Gastrocnemius medialis (tissue), 4 donors: Measurements from ENCODE around the gene SPATS2L. TPM values are rescaled to one million over a fixed set of nuclear protein-coding genes. Genes with fewer than 3 reads are reported as not detected.
A peak's percentile ranks its signal among the peaks of the same experiment; 100 is the strongest.

Experiments
- ATAC-seq, 2 donors: fragments of 150-250 bp; one replicate each; pipeline ENCODE4 v1.9.1; 2016
- DNase-seq, 2 donors: peaks; one replicate each; pipeline ENCODE4 v3.0.0-alpha.2; 2019
- H3K27ac ChIP-seq, 4 donors: fragments of 200-600 bp; sonication (generic); 1 replicate in 1 of 4; 2 replicates in 3 of 4; pipeline ENCODE4 v1.5.1; 2016 to 2018; ENCODE audit warnings: mild to moderate bottlenecking in 2 of 4, moderate library complexity in 1 of 4
- H3K27me3 ChIP-seq, 3 donors: fragments of 200-600 bp; sonication (generic) in 2 of 3; 1 replicate in 1 of 3; 2 replicates in 2 of 3; pipeline versions ENCODE4 v1.5.1 to v1.6.0; 2016 to 2019; ENCODE audit warnings: mild to moderate bottlenecking in 1 of 3, moderate library complexity in 1 of 3
- H3K36me3 ChIP-seq, 2 donors: fragments of 200-600 bp; sonication (generic) in 1 of 2; one replicate each; pipeline ENCODE4 v1.5.1; 2017 to 2018
- H3K4me1 ChIP-seq, 2 donors: fragments of 200-600 bp; sonication (generic) in 1 of 2; one replicate each; pipeline ENCODE4 v1.5.1; 2016 to 2017; ENCODE audit warnings: mild to moderate bottlenecking in 2 of 2
- H3K4me3 ChIP-seq, 4 donors: fragments of 200-600 bp; sonication (generic) in 3 of 4; 1 replicate in 1 of 4; 2 replicates in 3 of 4; pipeline ENCODE4 v1.5.1; 2016 to 2019; ENCODE audit warnings: mild to moderate bottlenecking in 2 of 4
- H3K9me3 ChIP-seq, 3 donors: fragments of 200-600 bp; sonication (generic) in 2 of 3; 1 replicate in 1 of 3; 2 replicates in 2 of 3; pipeline ENCODE4 v1.5.1; 2016 to 2019
- CTCF ChIP-seq, 5 experiments: fragments of 450-650 bp in 3 of 5; fragments of 200-600 bp in 2 of 5; sonication (generic) in 2 of 5; IDR thresholded peaks in 4 of 5; conservative IDR thresholded peaks in 1 of 5; 1 replicate in 4 of 5; 2 replicates in 1 of 5; pipeline ENCODE4 v1.5.1; 2016 to 2019; ENCODE audit warnings: antibody characterized with exemption in 5 of 5, mild to moderate bottlenecking in 3 of 5, moderate library complexity in 3 of 5
- POLR2A ChIP-seq, 2 donors: fragments of 450-650 bp; IDR thresholded peaks; one replicate each; pipeline ENCODE4 v1.6.1; 2017; ENCODE audit warnings: antibody characterized with exemption in 2 of 2, mild to moderate bottlenecking in 2 of 2, moderate library complexity in 2 of 2
- in situ Hi-C, 4 donors: fragments of 200-750 bp; cut with MboI; loops; one replicate each; pipeline versions ENCODE4 v1.15.0 to v1.8.0; 2017; ENCODE audit warnings: low sequenced_read_pairs in 4 of 4
- intact Hi-C: fragments of 100-400 bp; cut with DNase I; formaldehyde crosslinking; loops from one replicate; pipeline ENCODE4 v1.15.1; 2023; ENCODE audit warnings: low total_unique reads
- total RNA-seq, 4 donors: library from RNA; depleted of rRNA; stranded (reverse); fragments of >200 nt; gene quantifications; one replicate each; pipeline versions ENCODE4 v1.1.0 to v1.2.3, GENCODE V29; 2016

The SPATS2L gene
- total RNA-seq, 4 donors from 2014 or later = 34.0 to 74.2 (median 52.3) TPM

GRCh38 chr2:200309296-200310049 is 3.0 kb downstream of the SPATS2L start:
- peaks cover 56 to 66% of the 10 kb centered on the region in 2 donors for H3K4me1 ChIP-seq
- no peak for TF ChIP-seq POLR2A (IDR thresholded peaks at IDR 0.05)
- no peak for TF ChIP-seq CTCF (IDR thresholded peaks at IDR 0.05 in 4 of 5, conservative IDR thresholded peaks at IDR 0.05 in 1 of 5)
- H3K4me3 ChIP-seq = no peak overlapping the region
- ATAC-seq (no peak), DNase-seq (no peak)
- intact Hi-C loops (loop anchor here (5.0 kb wide), 3 partner anchors 158 to 397 kb away; partner anchors contain the start of gene C2orf69), in situ Hi-C loops (loop anchor here in 3 of 4 donors (10.0 to 25.0 kb wide), 4 partner anchors 65 to 165 kb away; no protein-coding TSS in a partner anchor)
- no peaks in the 10 kb centered on the region for H3K27me3 ChIP-seq
- H3K9me3 ChIP-seq = no peaks in the 10 kb centered on the region
- H3K27ac ChIP-seq = peak overlapping the region; percentile 81 to 95 (median 86)
- H3K36me3 ChIP-seq = no peaks in the 10 kb centered on the region

GRCh38 chr2:200310545-200310971 is 4.1 kb downstream of the SPATS2L start:
- TF ChIP-seq CTCF (IDR thresholded peaks at IDR 0.05 in 4 of 5, conservative IDR thresholded peaks at IDR 0.05 in 1 of 5) (no peak), POLR2A (IDR thresholded peaks at IDR 0.05) (no peak)
- Histone ChIP-seq H3K4me1 (peaks cover 66 to 77% of the 10 kb centered on the region in 2 donors), H3K27me3 (no peaks in the 10 kb centered on the region), H3K9me3 (no peaks in the 10 kb centered on the region), H3K36me3 (no peaks in the 10 kb centered on the region), H3K4me3 (no peak overlapping the region), H3K27ac (peak overlapping the region; percentile 28 to 95 (median 86))
- no peak for ATAC-seq
- in situ Hi-C loops (loop anchor here in 2 of 4 donors (10.0 to 25.0 kb wide), 2 partner anchors 64 to 152 kb away; no protein-coding TSS in a partner anchor), intact Hi-C loops (no loop called here)
- DNase-seq = no peak

GRCh38 chr2:200311139-200311538 is 4.6 kb downstream of the SPATS2L start:
- DNase-seq (no peak), ATAC-seq (no peak)
- H3K4me1 ChIP-seq = peaks cover 72 to 82% of the 10 kb centered on the region in 2 donors
- intact Hi-C loops = no loop called here
- H3K4me3 ChIP-seq = no peak overlapping the region
- no peak for TF ChIP-seq POLR2A (IDR thresholded peaks at IDR 0.05)
- no peak for TF ChIP-seq CTCF (IDR thresholded peaks at IDR 0.05 in 4 of 5, conservative IDR thresholded peaks at IDR 0.05 in 1 of 5)
- in situ Hi-C loops = loop anchor here in 2 of 4 donors (10.0 to 25.0 kb wide), 2 partner anchors 64 to 151 kb away; no protein-coding TSS in a partner anchor
- peak overlapping the region; percentile 28 to 95 (median 86) for H3K27ac ChIP-seq
- H3K27me3 ChIP-seq = no peaks in the 10 kb centered on the region
- no peaks in the 10 kb centered on the region for H3K9me3 ChIP-seq
- no peaks in the 10 kb centered on the region for H3K36me3 ChIP-seq

- TF ChIP-seq POLR2A (IDR thresholded peaks at IDR 0.05) = no peak
- TF ChIP-seq CTCF (IDR thresholded peaks at IDR 0.05 in 4 of 5, conservative IDR thresholded peaks at IDR 0.05 in 1 of 5) = no peak
These were observed 8.6 kb downstream of the SPATS2L start for GRCh38 chr2:200314976-200315567.

More at GRCh38 chr2:200314976-200315567, 8.6 kb downstream of the SPATS2L start:
- Histone ChIP-seq H3K9me3 (no peaks in the 10 kb centered on the region), H3K4me3 (no peak overlapping the region), H3K4me1 (peaks cover 85 to 89% of the 10 kb centered on the region in 2 donors), H3K27ac (peak overlapping the region; percentile 18 to 74 (median 61)), H3K27me3 (no peaks in the 10 kb centered on the region), H3K36me3 (no peaks in the 10 kb centered on the region)
- intact Hi-C loops = no loop called here
- ATAC-seq (peak; percentile 64 to 79), DNase-seq (peak; percentile 24 to 54)
- in situ Hi-C loops = loop anchor here in 2 of 4 donors (10.0 to 25.0 kb wide), 2 partner anchors 60 to 147 kb away; no protein-coding TSS in a partner anchor
